HepG2 (cell line): ENCODE measurements around the gene SGK1. TPM values are rescaled to one million over a fixed set of nuclear protein-coding genes. Genes with fewer than 3 reads are reported as not detected.

Source experiments
- ATAC-seq: fragments of 200-7000 bp; cut with Tn5 transposase; 3 replicates; pipeline ENCODE4 v1.9.1; 2020; ENCODE audit warnings: mild to moderate bottlenecking, moderate library complexity
- BruUV-seq: library from RNA; stranded (reverse); fragments of 400-500 nt; replicated peaks from 2 replicates; lab custom pipeline; 2021; lab: Mats Ljungman, UMichigan
- CTCF ChIA-PET: fragments of 300-600 bp; formaldehyde crosslinking; extraction: SDS; loops from one replicate; lab custom pipeline; 2021; ENCODE audit warnings: low total read pairs, inconsistent platforms, low intra/inter-chr PET ratio; lab: Yijun Ruan, JAX
- POLR2A ChIA-PET: fragments of 350-600 bp; sonication (Branson Sonifier 250); formaldehyde crosslinking; loops from one replicate; lab custom pipeline; 2020; ENCODE audit warnings: antibody characterized with exemption, inconsistent platforms; lab: Yijun Ruan, JAX
- DNase-seq: peaks from one replicate; pipeline ENCODE4 v3.0.0-alpha.2; 2015; ENCODE audit warnings: low spot score
- FAIRE-seq: peaks from 3 replicates; lab custom pipeline; 2011; peaks lifted over from hg19 to GRCh38; lab: Jason Lieb, UNC
- H2AFZ ChIP-seq: one replicate; pipeline ENCODE4 v1.6.1; 2011; ENCODE audit warnings: low read length, inconsistent platforms
- H3K27ac ChIP-seq: fragments of 300-600 bp; 3 replicates; pipeline ENCODE4 v1.8.0; 2011; ENCODE audit warnings: mixed run types, mild to moderate bottlenecking, mixed read lengths, low read length, inconsistent platforms; ENCODE audit not compliant: insufficient read depth; ENCODE audit errors: extremely low read length
- H3K27me3 ChIP-seq, 2 experiments: fragments of 200-600 bp in 1 of 2; 2 replicates in 1 of 2; 3 replicates in 1 of 2; pipeline versions ENCODE4 v1.6.0 to v1.8.0; 2011; ENCODE audit warnings: low read length in 2 of 2, mild to moderate bottlenecking in 2 of 2, moderate library complexity in 2 of 2, inconsistent platforms in 1 of 2; ENCODE audit not compliant: insufficient read depth in 2 of 2, control insufficient read depth in 1 of 2
- H3K36me3 ChIP-seq, 2 experiments: fragments of 200-600 bp in 1 of 2; replicated peaks in 1 of 2; 2 replicates in 1 of 2; 3 replicates in 1 of 2; pipeline versions ENCODE4 v1.5.1 to v1.8.0; 2011; ENCODE audit warnings: low read length in 2 of 2, inconsistent platforms in 1 of 2; ENCODE audit not compliant: insufficient read depth in 2 of 2, control insufficient read depth in 1 of 2
- H3K4me1 ChIP-seq: 2 replicates; pipeline ENCODE4 v1.5.1; 2012; ENCODE audit warnings: low read length, inconsistent platforms; ENCODE audit not compliant: insufficient read depth
- H3K4me2 ChIP-seq: 2 replicates; pipeline ENCODE4 v1.6.0; 2011; ENCODE audit warnings: low read depth, low read length, inconsistent platforms
- H3K4me3 ChIP-seq, 3 experiments: fragments of 200-600 bp in 1 of 3; sonication (generic), shearing (Covaris generic) in 1 of 3; replicated peaks in 1 of 3; 2 replicates each; pipeline ENCODE4 v1.5.1; 2011 to 2016; ENCODE audit warnings: low read length in 3 of 3, inconsistent platforms in 2 of 3, low read depth in 2 of 3, mild to moderate bottlenecking in 2 of 3, control low read depth in 1 of 3, mixed read lengths in 1 of 3; ENCODE audit not compliant: insufficient read depth in 1 of 3
- H3K79me2 ChIP-seq: one replicate; pipeline ENCODE4 v1.6.1; 2011; ENCODE audit warnings: low read length, inconsistent platforms; ENCODE audit not compliant: insufficient read depth
- H3K9ac ChIP-seq: 2 replicates; pipeline ENCODE4 v1.6.0; 2011; ENCODE audit warnings: mild to moderate bottlenecking, low read depth, low read length, inconsistent platforms; ENCODE audit not compliant: insufficient read depth
- H3K9me3 ChIP-seq: 2 replicates; pipeline ENCODE4 v1.5.1; 2012; ENCODE audit warnings: mild to moderate bottlenecking, low read length
- H4K20me1 ChIP-seq: 2 replicates; pipeline ENCODE4 v1.6.0; 2011; ENCODE audit warnings: inconsistent platforms, mild to moderate bottlenecking, low read length, moderate library complexity; ENCODE audit not compliant: insufficient read depth
- ARID5B ChIP-seq: IDR thresholded peaks from 2 replicates; pipeline ENCODE4 v1.4.0; 2020; ENCODE audit warnings: mild to moderate bottlenecking, missing genetic modification reagents
- ATF2 ChIP-seq: sonication (generic); formaldehyde crosslinking; IDR thresholded peaks from 2 replicates; pipeline ENCODE4 v1.4.0; 2020; ENCODE audit warnings: missing genetic modification reagents
- CBFB ChIP-seq: sonication (generic); formaldehyde crosslinking; IDR thresholded peaks from 2 replicates; pipeline ENCODE4 v1.4.0; 2020; ENCODE audit warnings: missing genetic modification reagents
- CREB1 ChIP-seq, 2 experiments: fragments of 450-650 bp in 1 of 2; IDR thresholded peaks; 2 replicates each; pipeline ENCODE4 v1.6.1; 2016 to 2017; ENCODE audit warnings: control low read depth in 1 of 2, mild to moderate bottlenecking in 1 of 2, missing compliant biosample characterization in 1 of 2, missing genetic modification characterization in 1 of 2
- GMEB1 ChIP-seq: sonication (generic); formaldehyde crosslinking; IDR thresholded peaks from 2 replicates; pipeline ENCODE4 v1.5.1; 2020; ENCODE audit warnings: missing genetic modification reagents, mild to moderate bottlenecking, borderline replicate concordance
- HMG20B ChIP-seq: conservative IDR thresholded peaks from 2 replicates; pipeline ENCODE4 v1.6.1; 2016; ENCODE audit warnings: missing genetic modification reagents, missing compliant biosample characterization
- MAFK ChIP-seq, 2 experiments: IDR thresholded peaks in 1 of 2; conservative IDR thresholded peaks in 1 of 2; 2 replicates each; pipeline ENCODE4 v1.6.1; 2011; ENCODE audit warnings: improper control_type of control experiment in 2 of 2, low read length in 2 of 2
- MBD4 ChIP-seq: IDR thresholded peaks from 2 replicates; pipeline ENCODE4 v1.6.1; 2012; ENCODE audit warnings: low read length, inconsistent platforms, borderline replicate concordance
- RFX1 ChIP-seq: fragments of 450-650 bp; IDR thresholded peaks from 2 replicates; pipeline ENCODE4 v1.6.1; 2017
- SIX4 ChIP-seq: sonication (generic); formaldehyde crosslinking; IDR thresholded peaks from 2 replicates; pipeline ENCODE4 v1.4.0; 2020; ENCODE audit warnings: missing genetic modification reagents
- SOX13 ChIP-seq, 3 experiments: fragments of 450-650 bp in 1 of 3; sonication (generic) in 1 of 3; formaldehyde crosslinking in 1 of 3; IDR thresholded peaks in 2 of 3; conservative IDR thresholded peaks in 1 of 3; 2 replicates each; pipeline versions ENCODE4 v1.5.0 to v1.6.1; 2016 to 2020; ENCODE audit warnings: antibody characterized with exemption in 1 of 3, mild to moderate bottlenecking in 1 of 3, missing compliant biosample characterization in 1 of 3, missing genetic modification reagents in 1 of 3, moderate library complexity in 1 of 3
- SRY ChIP-seq: sonication (generic); formaldehyde crosslinking; IDR thresholded peaks from 2 replicates; pipeline ENCODE4 v1.8.0; 2022; ENCODE audit warnings: mild to moderate bottlenecking, missing genetic modification reagents
- ZBTB14 ChIP-seq: sonication (generic); formaldehyde crosslinking; IDR thresholded peaks from 2 replicates; pipeline ENCODE4 v1.4.0; 2020; ENCODE audit warnings: missing genetic modification reagents
- ZNF383 ChIP-seq: sonication (generic); formaldehyde crosslinking; IDR thresholded peaks from 2 replicates; pipeline ENCODE4 v1.4.0; 2020; ENCODE audit warnings: missing genetic modification reagents, mild to moderate bottlenecking, borderline replicate concordance
- ZNF704 ChIP-seq: sonication (generic); formaldehyde crosslinking; IDR thresholded peaks from 2 replicates; pipeline ENCODE4 v1.8.1; 2023; ENCODE audit warnings: mild to moderate bottlenecking, inconsistent platforms, moderate library complexity, missing genetic modification reagents, borderline replicate concordance
- WGBS: methylation state at CpG from one replicate; pipeline ENCODE4 v1.1.6; 2017; ENCODE audit warnings: low lambda C conversion rate; 5-methylcytosine and 5-hydroxymethylcytosine counted together
- in situ Hi-C: cut with HindIII; loops from 2 replicates; pipeline ENCODE4 v1.10.0; 2017; ENCODE audit warnings: low pct_unique_long_range_greater_than_20kb; ENCODE audit not compliant: extremely low pct_ligation_motif_present
- intact Hi-C: fragments of 100-400 bp; cut with micrococcal nuclease; formaldehyde crosslinking; loops from one replicate; pipeline ENCODE4 v1.10.0; 2022; ENCODE audit not compliant: unreplicated experiment
- polyA plus RNA-seq, 8 experiments: library from polyadenylated mRNA; depleted of rRNA in 3 of 8; stranded (reverse) in 7 of 8; unstranded in 1 of 8; fragments of >200 nt; fragmentation: Illumina TruSeq in 4 of 8; extraction: Trizol in 4 of 8; gene quantifications; 2 replicates each; pipeline versions ENCODE4 v1.2.1 to v1.2.3, GENCODE V29; 2011 to 2016; ENCODE audit warnings: low read depth in 4 of 8, missing spikeins in 1 of 8, mixed read lengths in 1 of 8; ENCODE audit not compliant: insufficient read depth in 1 of 8
- total RNA-seq, 5 experiments: library from RNA; depleted of rRNA; stranded (reverse); fragments of >200 nt; fragmentation: Illumina TruSeq; extraction: Trizol; gene quantifications; 2 replicates each; pipeline ENCODE4 v1.2.3, GENCODE V29; 2016; ENCODE audit warnings: low read depth in 1 of 5

Gene SGK1
- total and polyA plus RNA-seq, 2 of the 13 experiments (the other 11 are each of a cell fraction or from before 2014, with no cell fraction given), result 56.1 to 56.2 TPM

GRCh38 chr6:134267917-134268361 is 50.0 kb downstream of the SGK1 start:
- Histone ChIP-seq H3K36me3 (no peaks in the 10 kb centered on the region), H3K4me3 (no peak overlapping the region), H4K20me1 (no peaks in the 10 kb centered on the region), H3K79me2 (no peaks in the 10 kb centered on the region), H3K27ac (no peak overlapping the region), H3K4me2 (peak overlapping the region; percentile 41), H3K9me3 (no peaks in the 10 kb centered on the region), H3K9ac (no peak overlapping the region), H2AFZ (peak overlapping the region; percentile 96), H3K27me3 (no peaks in the 10 kb centered on the region; a peak in 1 of 5 replicates), H3K4me1 (peaks cover 6% of the 10 kb centered on the region; the same call in 1 of the 2 replicates)
- ATAC-seq (peak; percentile 71), DNase-seq (peak; percentile 19), FAIRE-seq (peak; percentile 8)
- in situ Hi-C loops (no loop called here), intact Hi-C loops (no loop called here)
- 39% methylated on average over 10 of the region's 10 CpGs for WGBS
- no TSS peak for BruUV-seq
- POLR2A ChIA-PET, result no interaction called here
- CTCF ChIA-PET, result no interaction called here
- no peak for TF ChIP-seq ARID5B
- no peak for TF ChIP-seq SRY
- no peak for TF ChIP-seq GMEB1
- TF ChIP-seq RFX1, result no peak
- no peak for TF ChIP-seq CREB1 (IDR thresholded peaks at IDR 0.05)
- no peak for TF ChIP-seq CREB1 (CRISPR knock-in tag; IDR thresholded peaks at IDR 0.05)
- TF ChIP-seq CBFB (CRISPR knock-in tag), result no peak
- TF ChIP-seq MBD4, result no peak
- TF ChIP-seq ZNF383, result no peak
- no peak for TF ChIP-seq SOX13 (IDR thresholded peaks at IDR 0.05)
- no peak for TF ChIP-seq SOX13 (CRISPR knock-in tag; conservative IDR thresholded peaks at IDR 0.05 in 1 of 2, IDR thresholded peaks at IDR 0.05 in 1 of 2)
- TF ChIP-seq ZNF704, result no peak
- no peak for TF ChIP-seq HMG20B (CRISPR knock-in tag)
- TF ChIP-seq MAFK (conservative IDR thresholded peaks at IDR 0.05 in 1 of 2, IDR thresholded peaks at IDR 0.05 in 1 of 2; ENCODE audit: low read length in 2 of 2), result peak; percentile 81 to 86
- TF ChIP-seq ATF2, result no peak
- TF ChIP-seq ZBTB14 (CRISPR knock-in tag), result no peak
- no peak for TF ChIP-seq SIX4 (CRISPR knock-in tag)
